IMR-90 (cell line): ENCODE measurements around the gene MLLT3. TPM values are rescaled to one million over a fixed set of nuclear protein-coding genes. Genes with fewer than 3 reads are reported as not detected.

ENCODE experiments used
- ATAC-seq: fragments of 200-7000 bp; cut with Tn5 transposase; 2 replicates; pipeline ENCODE4 v1.9.1; 2020; ENCODE audit warnings: low read depth, mild to moderate bottlenecking, moderate library complexity
- BruUV-seq: library from RNA; stranded (reverse); fragments of 400-500 nt; replicated peaks from 2 replicates; lab custom pipeline; 2021; lab: Mats Ljungman, UMichigan
- CTCF ChIA-PET: fragments of 300-600 bp; formaldehyde crosslinking; extraction: SDS; loops from one replicate; lab custom pipeline; 2021; ENCODE audit warnings: antibody characterized with exemption; lab: Yijun Ruan, JAX
- POLR2A ChIA-PET: fragments of 300-600 bp; sonication (Branson Sonifier 250); formaldehyde crosslinking; loops from one replicate; lab custom pipeline; 2022; ENCODE audit warnings: antibody characterized with exemption; ENCODE audit not compliant: unreplicated experiment; lab: Charles Lee
- DNase-seq: peaks from one replicate; pipeline ENCODE4 v3.0.0; 2013
- H2AFZ ChIP-seq: replicated peaks from 2 replicates; pipeline ENCODE3; 2013; ENCODE audit warnings: low read length, mild to moderate bottlenecking; ENCODE audit not compliant: poor library complexity
- H2AK5ac ChIP-seq: 2 replicates; pipeline ENCODE4 v1.6.1; 2013; ENCODE audit warnings: low read depth, low read length, inconsistent platforms
- H2AK9ac ChIP-seq: replicated peaks from 2 replicates; pipeline ENCODE3; 2013; ENCODE audit warnings: mild to moderate bottlenecking, low read depth, low read length, moderate library complexity; ENCODE audit not compliant: poor library complexity
- H2BK120ac ChIP-seq: 2 replicates; pipeline ENCODE4 v1.6.1; 2013; ENCODE audit warnings: low read depth, low read length, inconsistent platforms
- H2BK15ac ChIP-seq: 3 replicates; pipeline ENCODE4 v1.6.1; 2013; ENCODE audit warnings: low read depth, low read length, inconsistent platforms
- H2BK20ac ChIP-seq: 2 replicates; pipeline ENCODE4 v1.6.1; 2013; ENCODE audit warnings: low read depth, mild to moderate bottlenecking, inconsistent platforms, low read length, moderate library complexity
- H2BK5ac ChIP-seq: 2 replicates; pipeline ENCODE4 v1.6.1; 2013; ENCODE audit warnings: mild to moderate bottlenecking, low read depth, low read length, inconsistent platforms; ENCODE audit not compliant: poor library complexity, severe bottlenecking
- H3K14ac ChIP-seq: replicated peaks from 2 replicates; pipeline ENCODE4 v1.6.1; 2013; ENCODE audit warnings: low read depth, low read length, inconsistent platforms
- H3K18ac ChIP-seq: 2 replicates; pipeline ENCODE4 v1.6.1; 2013; ENCODE audit warnings: low read depth, low read length, control low read depth
- H3K23ac ChIP-seq: 2 replicates; pipeline ENCODE4 v1.6.1; 2013; ENCODE audit warnings: low read depth, low read length, inconsistent platforms
- H3K27ac ChIP-seq: 2 replicates; pipeline ENCODE4 v1.5.1; 2013; ENCODE audit warnings: mild to moderate bottlenecking, control low read depth, low read length; ENCODE audit not compliant: insufficient read depth
- H3K27me3 ChIP-seq: 2 replicates; pipeline ENCODE4 v1.6.1; 2013; ENCODE audit warnings: low read length; ENCODE audit not compliant: control insufficient read depth, insufficient read depth
- H3K36me3 ChIP-seq: 2 replicates; pipeline ENCODE4 v1.6.1; 2013; ENCODE audit warnings: low read length, mixed read lengths; ENCODE audit not compliant: control insufficient read depth, insufficient read depth
- H3K4ac ChIP-seq: 2 replicates; pipeline ENCODE4 v1.6.1; 2013; ENCODE audit warnings: low read depth, low read length, inconsistent platforms
- H3K4me1 ChIP-seq: 2 replicates; pipeline ENCODE4 v1.6.1; 2013; ENCODE audit warnings: low read length, mixed read lengths; ENCODE audit not compliant: control insufficient read depth, insufficient read depth
- H3K4me2 ChIP-seq: 2 replicates; pipeline ENCODE4 v1.6.1; 2013; ENCODE audit warnings: low read depth, mild to moderate bottlenecking, control low read depth, low read length, moderate library complexity
- H3K4me3 ChIP-seq: 2 replicates; pipeline ENCODE4 v1.5.1; 2013; ENCODE audit warnings: low read depth, mild to moderate bottlenecking, control low read depth, low read length, moderate library complexity; ENCODE audit not compliant: insufficient read depth
- H3K56ac ChIP-seq: 2 replicates; pipeline ENCODE4 v1.6.1; 2013; ENCODE audit warnings: low read length, inconsistent platforms; ENCODE audit not compliant: insufficient read depth; ENCODE audit errors: extremely low read depth
- H3K79me1 ChIP-seq, 2 experiments: 2 replicates each; pipeline ENCODE4 v1.6.1; 2013; ENCODE audit warnings: low read length in 2 of 2, inconsistent platforms in 1 of 2, low read depth in 1 of 2
- H3K9ac ChIP-seq: 2 replicates; pipeline ENCODE4 v1.6.1; 2013; ENCODE audit warnings: low read depth, low read length, control low read depth
- H3K9me1 ChIP-seq: 2 replicates; pipeline ENCODE4 v1.6.1; 2013; ENCODE audit warnings: low read length, inconsistent platforms; ENCODE audit not compliant: insufficient read depth
- H3K9me3 ChIP-seq: 2 replicates; pipeline ENCODE4 v1.6.1; 2013; ENCODE audit warnings: low read length; ENCODE audit not compliant: control insufficient read depth, insufficient read depth
- H4K20me1 ChIP-seq: 2 replicates; pipeline ENCODE4 v1.6.1; 2013; ENCODE audit warnings: low read length, inconsistent platforms; ENCODE audit not compliant: insufficient read depth
- H4K5ac ChIP-seq: 2 replicates; pipeline ENCODE4 v1.6.1; 2013; ENCODE audit warnings: mild to moderate bottlenecking, low read depth, low read length, control low read depth
- H4K8ac ChIP-seq, 2 experiments: 2 replicates each; pipeline ENCODE4 v1.6.1; 2013; ENCODE audit warnings: low read depth in 2 of 2, low read length in 2 of 2, control low read depth in 1 of 2, inconsistent platforms in 1 of 2
- H4K91ac ChIP-seq: 2 replicates; pipeline ENCODE4 v1.6.1; 2013; ENCODE audit warnings: low read depth, low read length, inconsistent platforms; ENCODE audit not compliant: insufficient read depth
- BHLHE40 ChIP-seq: fragments of 150-350 bp; IDR thresholded peaks from 2 replicates; pipeline ENCODE4 v1.6.1; 2016; ENCODE audit warnings: mild to moderate bottlenecking, low read depth, low read length
- CEBPB ChIP-seq: IDR thresholded peaks from 2 replicates; pipeline ENCODE4 v1.6.1; 2012; ENCODE audit warnings: low read depth, low read length, improper control_type of control experiment
- CHD1 ChIP-seq: IDR thresholded peaks from 2 replicates; pipeline ENCODE4 v1.6.1; 2012; ENCODE audit warnings: low read depth, low read length, improper control_type of control experiment
- CTCF ChIP-seq: conservative IDR thresholded peaks from 2 replicates; pipeline ENCODE4 v1.5.1; 2012; ENCODE audit warnings: mild to moderate bottlenecking, low read depth, low read length, improper control_type of control experiment
- MAFK ChIP-seq: IDR thresholded peaks from 2 replicates; pipeline ENCODE4 v1.6.1; 2012; ENCODE audit warnings: low read depth, low read length, improper control_type of control experiment
- MXI1 ChIP-seq: IDR thresholded peaks from 2 replicates; pipeline ENCODE4 v1.6.1; 2012; ENCODE audit warnings: low read depth, mild to moderate bottlenecking, low read length, moderate library complexity, borderline replicate concordance
- NFE2L2 ChIP-seq: fragments of 150-350 bp; IDR thresholded peaks from 2 replicates; pipeline ENCODE4 v1.6.1; 2016; ENCODE audit warnings: low read depth, mild to moderate bottlenecking, low read length
- POLR2A ChIP-seq: IDR thresholded peaks from 2 replicates; pipeline ENCODE4 v1.6.1; 2012; ENCODE audit warnings: mild to moderate bottlenecking, low read depth, low read length
- RAD21 ChIP-seq: IDR thresholded peaks from 2 replicates; pipeline ENCODE4 v1.6.1; 2012; ENCODE audit warnings: low read length, improper control_type of control experiment
- RCOR1 ChIP-seq: IDR thresholded peaks from 2 replicates; pipeline ENCODE4 v1.6.1; 2012; ENCODE audit warnings: mild to moderate bottlenecking, low read length, improper control_type of control experiment; ENCODE audit not compliant: insufficient replicate concordance
- SMC3 ChIP-seq: fragments of 150-350 bp; IDR thresholded peaks from 2 replicates; pipeline ENCODE4 v1.6.1; 2016; ENCODE audit warnings: low read depth, mild to moderate bottlenecking, antibody characterized with exemption, low read length, moderate library complexity
- WGBS, 2 experiments: methylation state at CpG; one replicate each; pipeline versions ENCODE4 v1.1.5 to v1.1.7; 2013; ENCODE audit warnings: missing lambda C conversion rate in 2 of 2; ENCODE audit not compliant: insufficient read length in 1 of 2; ENCODE audit errors: extremely low coverage in 2 of 2; 5-methylcytosine and 5-hydroxymethylcytosine counted together
- dilution Hi-C: fragments of 300-500 bp; cut with HindIII; formaldehyde crosslinking; loops from one replicate; pipeline ENCODE4 v1.14.3; 2018; ENCODE audit warnings: low sequenced_read_pairs; ENCODE audit not compliant: unreplicated experiment
- in situ Hi-C: fragments of 300-500 bp; cut with MboI; formaldehyde crosslinking; loops from 3 replicates; pipeline ENCODE4 v1.14.3; 2019; ENCODE audit warnings: low sequenced_read_pairs, inconsistent platforms, mixed read lengths
- intact Hi-C: fragments of 100-400 bp; cut with micrococcal nuclease; formaldehyde crosslinking; loops from 2 replicates; pipeline ENCODE4 v1.10.0; 2022
- polyA plus RNA-seq, 3 experiments: library from polyadenylated mRNA; depleted of rRNA; stranded (reverse); fragments of >200 nt; gene quantifications; 2 replicates each; pipeline ENCODE4 v1.2.3, GENCODE V29; 2012; ENCODE audit warnings: low replicate concordance in 1 of 3
- total RNA-seq: library from RNA; depleted of rRNA; stranded (reverse); fragments of >200 nt; gene quantifications from 2 replicates; pipeline ENCODE4 v1.2.3, GENCODE V29; 2012
- TF ChIP-seq, protein P1 (sequence below): fragments of 150-350 bp; IDR thresholded peaks from 2 replicates; pipeline ENCODE4 v1.6.1; 2016; ENCODE audit warnings: low read depth, mild to moderate bottlenecking, low read length, moderate library complexity, borderline replicate concordance

MLLT3 gene
- total and polyA plus RNA-seq, 2 of the 4 experiments (the other 2 are of a cell fraction), result 10.4 to 21.1 TPM

DNA sequence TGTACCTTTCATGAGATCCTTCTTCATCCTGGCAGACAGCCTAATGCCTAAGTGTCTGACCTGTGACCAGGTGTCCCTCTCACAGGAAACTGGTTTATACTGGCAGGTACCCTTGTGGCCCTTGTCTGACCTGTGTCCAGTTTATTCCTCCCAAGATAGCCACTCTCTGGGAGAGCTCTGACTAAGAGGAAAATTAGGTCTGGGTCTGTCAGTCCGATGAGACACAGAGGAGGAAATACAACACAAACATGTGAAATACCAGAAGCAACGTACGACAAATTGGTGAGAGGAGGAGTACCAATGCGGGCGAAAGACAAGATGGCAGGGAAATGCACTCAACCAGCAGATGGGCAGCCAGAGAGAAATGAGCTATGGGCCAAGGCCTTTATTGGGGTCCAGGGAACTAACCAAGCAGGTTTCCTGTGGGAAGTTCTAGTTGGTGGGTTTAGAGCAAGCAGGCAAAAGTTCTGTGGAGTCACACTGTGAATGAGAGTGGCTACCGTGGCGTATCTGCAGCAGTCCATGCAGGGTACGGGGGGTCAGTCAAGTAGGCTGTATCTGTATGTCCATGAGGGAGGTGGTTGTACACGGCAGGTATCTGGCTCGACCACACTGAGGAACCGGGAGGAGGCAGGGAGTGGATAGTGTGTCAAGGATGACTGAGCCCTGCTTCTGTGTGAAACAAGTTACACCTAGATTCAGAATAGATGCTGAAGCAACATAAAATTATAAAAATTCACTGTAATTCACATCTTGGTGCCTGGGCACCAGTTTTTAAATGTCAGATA is 109.0 kb downstream of the MLLT3 start (continued):
- TF ChIP-seq, protein P1, sequence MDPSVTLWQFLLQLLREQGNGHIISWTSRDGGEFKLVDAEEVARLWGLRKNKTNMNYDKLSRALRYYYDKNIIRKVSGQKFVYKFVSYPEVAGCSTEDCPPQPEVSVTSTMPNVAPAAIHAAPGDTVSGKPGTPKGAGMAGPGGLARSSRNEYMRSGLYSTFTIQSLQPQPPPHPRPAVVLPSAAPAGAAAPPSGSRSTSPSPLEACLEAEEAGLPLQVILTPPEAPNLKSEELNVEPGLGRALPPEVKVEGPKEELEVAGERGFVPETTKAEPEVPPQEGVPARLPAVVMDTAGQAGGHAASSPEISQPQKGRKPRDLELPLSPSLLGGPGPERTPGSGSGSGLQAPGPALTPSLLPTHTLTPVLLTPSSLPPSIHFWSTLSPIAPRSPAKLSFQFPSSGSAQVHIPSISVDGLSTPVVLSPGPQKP, result no peak

DNA sequence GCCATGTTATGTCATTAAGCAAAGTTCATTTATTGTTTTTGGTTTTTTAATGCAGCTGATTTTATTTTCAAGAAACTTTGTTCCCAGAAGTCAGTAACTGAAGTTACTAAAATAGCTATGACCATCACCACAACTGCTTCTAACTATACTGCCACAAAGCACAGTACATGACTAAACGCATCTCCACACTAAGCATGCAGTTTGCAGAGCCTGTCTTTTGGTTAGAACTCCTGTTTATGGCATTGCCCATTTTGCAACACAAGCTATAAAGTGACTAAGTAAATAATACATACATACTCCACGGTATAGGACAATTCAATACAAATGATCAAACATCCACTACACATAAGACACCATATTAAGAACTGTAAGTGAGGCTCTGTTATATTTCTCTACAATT is 109.7 kb downstream of the MLLT3 start:
- POLR2A ChIA-PET, result no interaction called here
- TF ChIP-seq RCOR1 (no peak), CTCF (no peak), RAD21 (no peak), CHD1 (no peak), NFE2L2 (no peak), SMC3 (no peak), MAFK (no peak), CEBPB (no peak), MXI1 (no peak), BHLHE40 (no peak), POLR2A (no peak)
- TF ChIP-seq, protein P1, result no peak

More for the DNA sequence above, 109.7 kb downstream of the MLLT3 start:
- no peak overlapping the region for H3K4me3 ChIP-seq
- H4K91ac ChIP-seq, result no peak overlapping the region
- no peak overlapping the region for H4K8ac ChIP-seq
- no peak overlapping the region for H3K4me2 ChIP-seq
- 80% methylated on average over 1 of the region's 2 CpGs; no CpG with 5 or more reads in 1 of the 2 experiments for WGBS, 2 experiments
- H2BK120ac ChIP-seq, result no peak overlapping the region
- no peak overlapping the region for H3K27ac ChIP-seq
- H3K79me1 ChIP-seq, result peaks cover 13 to 33% of the 10 kb centered on the region in 2 experiments; a peak in 3 of 4 replicates
- no peak overlapping the region for H2AFZ ChIP-seq
- H3K27me3 ChIP-seq, result no peaks in the 10 kb centered on the region
- no peak overlapping the region for H3K9ac ChIP-seq
- no peak overlapping the region for H3K56ac ChIP-seq
- no peaks in the 10 kb centered on the region for H3K9me1 ChIP-seq
- no peak overlapping the region for H2BK20ac ChIP-seq
- H3K14ac ChIP-seq, result no peak overlapping the region
- H2BK15ac ChIP-seq, result no peak overlapping the region
- H3K4me1 ChIP-seq, result peaks cover 2% of the 10 kb centered on the region; the same call in 1 of the 2 replicates
- CTCF ChIA-PET, result no interaction called here
- intact Hi-C loops, result no loop called here
- dilution Hi-C loops, result no loop called here
- no peak overlapping the region for H4K5ac ChIP-seq
- H3K36me3 ChIP-seq, result no peaks in the 10 kb centered on the region
- ATAC-seq (peak; percentile 18; the same call in 1 of the 2 replicates), DNase-seq (peak; percentile 23)
- H2BK5ac ChIP-seq, result no peak overlapping the region
- H3K4ac ChIP-seq, result no peak overlapping the region
- H2AK9ac ChIP-seq, result no peak overlapping the region
- no peak overlapping the region for H2AK5ac ChIP-seq
- no TSS peak for BruUV-seq
- no peaks in the 10 kb centered on the region for H3K9me3 ChIP-seq
- H4K20me1 ChIP-seq, result peaks cover 8% of the 10 kb centered on the region; the same call in 1 of the 2 replicates
- in situ Hi-C loops, result no loop called here
- no peak overlapping the region for H3K23ac ChIP-seq
- no peak overlapping the region for H3K18ac ChIP-seq
